Liver (tissue), 3 donors: Measurements from ENCODE around the gene RASGRF2.

Experiments
- EGR1 ChIP-seq, 2 donors: IDR thresholded peaks; 2 replicates each; pipeline ENCODE4 v1.6.1; 2016 to 2018; ENCODE audit warnings: antibody characterized with exemption in 2 of 2, low read depth in 2 of 2
- GABPA ChIP-seq, 2 donors: IDR thresholded peaks in 1 of 2; conservative IDR thresholded peaks in 1 of 2; 2 replicates each; pipeline ENCODE4 v1.6.1; 2016; ENCODE audit warnings: antibody characterized with exemption in 2 of 2, mild to moderate bottlenecking in 1 of 2, moderate library complexity in 1 of 2
- HNF4A ChIP-seq, 2 donors: conservative IDR thresholded peaks; 2 replicates each; pipeline ENCODE4 v1.6.1; 2016; ENCODE audit warnings: antibody characterized with exemption in 2 of 2, mild to moderate bottlenecking in 2 of 2
- SP1 ChIP-seq: IDR thresholded peaks from 2 replicates; pipeline ENCODE4 v1.6.1; 2018; ENCODE audit warnings: antibody characterized with exemption, mild to moderate bottlenecking
- YY1 ChIP-seq: IDR thresholded peaks from 2 replicates; pipeline ENCODE4 v1.6.1; 2016; ENCODE audit warnings: antibody characterized with exemption, mild to moderate bottlenecking
- TF ChIP-seq, protein P1 (sequence below): fragments of 150-350 bp; IDR thresholded peaks from 2 replicates; pipeline ENCODE4 v1.5.1; 2017; ENCODE audit warnings: improper control_type of control experiment, low read depth, low read length; ENCODE audit not compliant: missing input control
- TF ChIP-seq, protein P2 (sequence below): IDR thresholded peaks from 2 replicates; pipeline ENCODE4 v1.6.1; 2016; ENCODE audit warnings: antibody characterized with exemption
- TF ChIP-seq, protein P3 (sequence below): IDR thresholded peaks from 2 replicates; pipeline ENCODE4 v1.6.1; 2016; ENCODE audit warnings: antibody characterized with exemption
- TF ChIP-seq, protein P4 (sequence below): IDR thresholded peaks from 2 replicates; pipeline ENCODE4 v1.6.1; 2016; ENCODE audit warnings: antibody characterized with exemption, mild to moderate bottlenecking
- TF ChIP-seq, protein P5 (sequence below): IDR thresholded peaks from 2 replicates; pipeline ENCODE4 v1.6.1; 2016; ENCODE audit warnings: antibody characterized with exemption
- donor health status: healthy.
- donor health status: healthy.

DNA sequence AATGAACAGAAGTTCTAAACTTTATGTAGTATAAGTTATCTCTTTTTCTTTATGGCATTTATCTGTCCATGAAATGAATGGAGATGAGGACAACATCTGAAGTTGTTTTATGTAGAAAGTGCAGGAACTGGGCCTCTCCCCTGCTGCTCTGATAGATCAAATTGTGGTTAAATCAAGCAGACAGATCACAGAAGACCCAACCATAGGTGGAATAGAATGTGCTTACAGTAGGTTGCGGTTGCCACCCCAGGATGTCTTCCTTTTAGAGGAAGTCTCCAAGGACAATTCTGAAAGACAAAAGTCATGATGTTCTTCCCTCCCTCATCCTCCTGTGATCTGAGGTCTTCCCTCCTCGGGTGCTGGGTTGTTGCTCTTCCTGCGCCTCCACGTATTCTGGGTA is 12.9 kb downstream of the RASGRF2 start:
- TF ChIP-seq, protein P1, sequence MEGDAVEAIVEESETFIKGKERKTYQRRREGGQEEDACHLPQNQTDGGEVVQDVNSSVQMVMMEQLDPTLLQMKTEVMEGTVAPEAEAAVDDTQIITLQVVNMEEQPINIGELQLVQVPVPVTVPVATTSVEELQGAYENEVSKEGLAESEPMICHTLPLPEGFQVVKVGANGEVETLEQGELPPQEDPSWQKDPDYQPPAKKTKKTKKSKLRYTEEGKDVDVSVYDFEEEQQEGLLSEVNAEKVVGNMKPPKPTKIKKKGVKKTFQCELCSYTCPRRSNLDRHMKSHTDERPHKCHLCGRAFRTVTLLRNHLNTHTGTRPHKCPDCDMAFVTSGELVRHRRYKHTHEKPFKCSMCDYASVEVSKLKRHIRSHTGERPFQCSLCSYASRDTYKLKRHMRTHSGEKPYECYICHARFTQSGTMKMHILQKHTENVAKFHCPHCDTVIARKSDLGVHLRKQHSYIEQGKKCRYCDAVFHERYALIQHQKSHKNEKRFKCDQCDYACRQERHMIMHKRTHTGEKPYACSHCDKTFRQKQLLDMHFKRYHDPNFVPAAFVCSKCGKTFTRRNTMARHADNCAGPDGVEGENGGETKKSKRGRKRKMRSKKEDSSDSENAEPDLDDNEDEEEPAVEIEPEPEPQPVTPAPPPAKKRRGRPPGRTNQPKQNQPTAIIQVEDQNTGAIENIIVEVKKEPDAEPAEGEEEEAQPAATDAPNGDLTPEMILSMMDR: no peak
- TF ChIP-seq YY1: no peak
- TF ChIP-seq, protein P2, sequence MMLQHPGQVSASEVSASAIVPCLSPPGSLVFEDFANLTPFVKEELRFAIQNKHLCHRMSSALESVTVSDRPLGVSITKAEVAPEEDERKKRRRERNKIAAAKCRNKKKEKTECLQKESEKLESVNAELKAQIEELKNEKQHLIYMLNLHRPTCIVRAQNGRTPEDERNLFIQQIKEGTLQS: no peak
- TF ChIP-seq GABPA (IDR thresholded peaks at IDR 0.05 in 1 of 2, conservative IDR thresholded peaks at IDR 0.05 in 1 of 2): no peak
- TF ChIP-seq SP1: no peak
- no peak for TF ChIP-seq EGR1 (IDR thresholded peaks at IDR 0.05; ENCODE audit: low read depth in 2 of 2)
- TF ChIP-seq, protein P3, sequence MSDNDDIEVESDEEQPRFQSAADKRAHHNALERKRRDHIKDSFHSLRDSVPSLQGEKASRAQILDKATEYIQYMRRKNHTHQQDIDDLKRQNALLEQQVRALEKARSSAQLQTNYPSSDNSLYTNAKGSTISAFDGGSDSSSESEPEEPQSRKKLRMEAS: no peak
- TF ChIP-seq, protein P4, sequence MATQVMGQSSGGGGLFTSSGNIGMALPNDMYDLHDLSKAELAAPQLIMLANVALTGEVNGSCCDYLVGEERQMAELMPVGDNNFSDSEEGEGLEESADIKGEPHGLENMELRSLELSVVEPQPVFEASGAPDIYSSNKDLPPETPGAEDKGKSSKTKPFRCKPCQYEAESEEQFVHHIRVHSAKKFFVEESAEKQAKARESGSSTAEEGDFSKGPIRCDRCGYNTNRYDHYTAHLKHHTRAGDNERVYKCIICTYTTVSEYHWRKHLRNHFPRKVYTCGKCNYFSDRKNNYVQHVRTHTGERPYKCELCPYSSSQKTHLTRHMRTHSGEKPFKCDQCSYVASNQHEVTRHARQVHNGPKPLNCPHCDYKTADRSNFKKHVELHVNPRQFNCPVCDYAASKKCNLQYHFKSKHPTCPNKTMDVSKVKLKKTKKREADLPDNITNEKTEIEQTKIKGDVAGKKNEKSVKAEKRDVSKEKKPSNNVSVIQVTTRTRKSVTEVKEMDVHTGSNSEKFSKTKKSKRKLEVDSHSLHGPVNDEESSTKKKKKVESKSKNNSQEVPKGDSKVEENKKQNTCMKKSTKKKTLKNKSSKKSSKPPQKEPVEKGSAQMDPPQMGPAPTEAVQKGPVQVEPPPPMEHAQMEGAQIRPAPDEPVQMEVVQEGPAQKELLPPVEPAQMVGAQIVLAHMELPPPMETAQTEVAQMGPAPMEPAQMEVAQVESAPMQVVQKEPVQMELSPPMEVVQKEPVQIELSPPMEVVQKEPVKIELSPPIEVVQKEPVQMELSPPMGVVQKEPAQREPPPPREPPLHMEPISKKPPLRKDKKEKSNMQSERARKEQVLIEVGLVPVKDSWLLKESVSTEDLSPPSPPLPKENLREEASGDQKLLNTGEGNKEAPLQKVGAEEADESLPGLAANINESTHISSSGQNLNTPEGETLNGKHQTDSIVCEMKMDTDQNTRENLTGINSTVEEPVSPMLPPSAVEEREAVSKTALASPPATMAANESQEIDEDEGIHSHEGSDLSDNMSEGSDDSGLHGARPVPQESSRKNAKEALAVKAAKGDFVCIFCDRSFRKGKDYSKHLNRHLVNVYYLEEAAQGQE: no peak
- TF ChIP-seq, protein P5, sequence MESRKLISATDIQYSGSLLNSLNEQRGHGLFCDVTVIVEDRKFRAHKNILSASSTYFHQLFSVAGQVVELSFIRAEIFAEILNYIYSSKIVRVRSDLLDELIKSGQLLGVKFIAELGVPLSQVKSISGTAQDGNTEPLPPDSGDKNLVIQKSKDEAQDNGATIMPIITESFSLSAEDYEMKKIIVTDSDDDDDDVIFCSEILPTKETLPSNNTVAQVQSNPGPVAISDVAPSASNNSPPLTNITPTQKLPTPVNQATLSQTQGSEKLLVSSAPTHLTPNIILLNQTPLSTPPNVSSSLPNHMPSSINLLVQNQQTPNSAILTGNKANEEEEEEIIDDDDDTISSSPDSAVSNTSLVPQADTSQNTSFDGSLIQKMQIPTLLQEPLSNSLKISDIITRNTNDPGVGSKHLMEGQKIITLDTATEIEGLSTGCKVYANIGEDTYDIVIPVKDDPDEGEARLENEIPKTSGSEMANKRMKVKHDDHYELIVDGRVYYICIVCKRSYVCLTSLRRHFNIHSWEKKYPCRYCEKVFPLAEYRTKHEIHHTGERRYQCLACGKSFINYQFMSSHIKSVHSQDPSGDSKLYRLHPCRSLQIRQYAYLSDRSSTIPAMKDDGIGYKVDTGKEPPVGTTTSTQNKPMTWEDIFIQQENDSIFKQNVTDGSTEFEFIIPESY: no peak
- no peak for TF ChIP-seq HNF4A (conservative IDR thresholded peaks at IDR 0.05)
